ENCODE measurements around the gene PCBP3. TPM values are rescaled to one million over a fixed set of nuclear protein-coding genes. Genes with fewer than 3 reads are reported as not detected.

Gene PCBP3
- total and polyA plus RNA-seq, 2 of the 8 experiments (the other 6 are each of a cell fraction or from before 2014, with no cell fraction given) = 3.5 to 6.3 TPM

GRCh38 chr21:45988366-45989347, 345.1 kb downstream of the PCBP3 start (continued):
- TF ChIP-seq GABPA (IDR thresholded peaks at IDR 0.05; ENCODE audit: borderline replicate concordance, insufficient read depth, low read length) = no peak
- TF ChIP-seq SP4 (IDR thresholded peaks at IDR 0.05; ENCODE audit: low read length) = no peak
- no peak for TF ChIP-seq TBP (IDR thresholded peaks at IDR 0.05; ENCODE audit: low read depth, low read length)
- no peak for TF ChIP-seq RAD21 (IDR thresholded peaks at IDR 0.05 in 1 of 2, conservative IDR thresholded peaks at IDR 0.05 in 1 of 2; ENCODE audit: low read depth in 2 of 2, low read length in 2 of 2)
- TF ChIP-seq POLR2AphosphoS5 (IDR thresholded peaks at IDR 0.05; ENCODE audit: low read depth, low read length) = no peak
- TF ChIP-seq GTF2F1 (IDR thresholded peaks at IDR 0.05; ENCODE audit: borderline replicate concordance, low read depth, low read length) = no peak
- TF ChIP-seq MAX (IDR thresholded peaks at IDR 0.05) = no peak
- TF ChIP-seq NRF1 (IDR thresholded peaks at IDR 0.05; ENCODE audit: low read depth, low read length) = no peak
- no peak for TF ChIP-seq ZNF274 (IDR thresholded peaks at IDR 0.05; ENCODE audit: borderline replicate concordance, extremely low read depth, low read length)
